IPS DF 19.7 (cell line): ENCODE results near the gene IFFO2.
A peak's percentile ranks its signal among the peaks of the same experiment; 100 is the strongest.
"Not testable (repeated sequence)": the region's sequence is repeated elsewhere in the genome, so short reads cannot be mapped to it uniquely, and the experiment has no call there.

Experiments
- DNase-seq: peaks from one replicate; pipeline ENCODE4 v3.0.0-alpha.2; 2013; ENCODE audit warnings: low read depth, low spot score

The IFFO2 gene

DNA sequence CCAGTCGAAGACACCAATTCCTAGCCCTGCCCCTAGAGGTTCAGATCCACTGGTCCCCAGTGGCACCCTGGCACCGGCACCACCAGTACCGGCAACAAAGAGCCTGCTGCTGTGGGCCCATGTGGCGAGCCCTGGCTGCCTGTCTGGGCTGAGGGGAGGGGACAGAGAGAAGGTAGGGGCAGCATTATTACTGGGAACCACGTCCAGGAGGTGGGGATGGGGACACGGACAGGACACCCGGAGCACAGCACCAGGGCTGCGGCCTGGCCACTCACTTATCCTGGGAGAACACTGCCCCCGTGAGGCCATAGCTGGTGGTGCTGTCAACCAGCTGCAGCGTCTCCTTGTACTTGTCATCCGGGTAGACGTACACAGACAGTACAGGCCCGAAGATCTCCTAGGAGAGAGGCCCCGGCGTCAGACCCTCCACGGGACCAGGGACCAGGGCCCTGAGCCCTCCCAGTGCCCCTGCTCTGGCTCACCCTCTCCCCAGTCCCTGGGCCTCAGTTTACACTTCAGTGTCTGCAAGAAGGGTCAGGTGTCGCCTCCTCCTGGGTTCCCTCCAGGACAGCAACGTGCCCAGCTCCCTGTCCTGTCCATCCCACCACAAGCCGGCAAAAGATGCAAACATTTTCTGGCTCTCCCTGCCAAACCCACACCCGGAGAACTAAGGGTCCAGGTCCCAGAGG, 81.2 kb downstream of the IFFO2 start:
- peak; percentile 33 for DNase-seq

DNA sequence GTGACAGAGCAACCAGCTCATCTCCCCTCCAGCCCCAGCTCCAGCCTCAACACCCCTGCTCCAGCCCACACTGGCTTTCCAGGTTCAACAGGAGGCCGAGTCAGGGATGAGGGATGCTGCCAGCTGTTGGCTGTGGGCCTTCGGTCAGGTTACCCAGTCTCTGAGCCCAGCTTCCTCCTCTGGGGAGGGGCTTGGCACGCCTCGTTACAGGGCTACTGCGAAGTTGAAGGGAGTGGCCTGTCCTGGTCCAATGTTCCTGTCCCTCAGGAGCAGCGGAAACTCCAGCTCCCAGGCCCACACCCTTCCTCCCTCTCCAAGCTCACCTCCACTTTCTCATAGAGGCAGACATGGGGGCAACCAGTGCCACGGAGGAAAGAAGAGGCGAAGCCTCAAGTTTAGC, 81.9 kb downstream of the IFFO2 start:
- no peak for DNase-seq

DNA sequence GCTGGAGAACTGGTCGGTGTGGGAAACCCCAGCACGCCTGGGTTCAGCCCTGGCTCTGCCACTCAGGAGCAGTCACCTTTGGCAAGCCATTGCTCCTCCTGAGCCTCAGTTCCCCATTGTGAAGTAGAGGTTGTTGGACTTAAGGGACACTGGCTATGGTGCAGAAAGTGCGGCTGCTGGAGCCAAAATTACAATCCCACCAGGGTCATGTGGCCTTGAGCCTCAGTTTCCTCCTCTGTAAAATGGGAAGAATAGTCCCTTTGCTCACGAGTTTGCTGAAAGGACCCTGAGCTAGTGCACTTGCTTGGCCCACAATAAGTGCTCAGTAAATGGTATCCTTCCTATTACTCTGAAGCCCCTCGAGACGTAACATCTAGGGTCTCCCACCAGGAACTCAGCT, 82.4 kb downstream of the IFFO2 start:
- DNase-seq = no peak

DNA sequence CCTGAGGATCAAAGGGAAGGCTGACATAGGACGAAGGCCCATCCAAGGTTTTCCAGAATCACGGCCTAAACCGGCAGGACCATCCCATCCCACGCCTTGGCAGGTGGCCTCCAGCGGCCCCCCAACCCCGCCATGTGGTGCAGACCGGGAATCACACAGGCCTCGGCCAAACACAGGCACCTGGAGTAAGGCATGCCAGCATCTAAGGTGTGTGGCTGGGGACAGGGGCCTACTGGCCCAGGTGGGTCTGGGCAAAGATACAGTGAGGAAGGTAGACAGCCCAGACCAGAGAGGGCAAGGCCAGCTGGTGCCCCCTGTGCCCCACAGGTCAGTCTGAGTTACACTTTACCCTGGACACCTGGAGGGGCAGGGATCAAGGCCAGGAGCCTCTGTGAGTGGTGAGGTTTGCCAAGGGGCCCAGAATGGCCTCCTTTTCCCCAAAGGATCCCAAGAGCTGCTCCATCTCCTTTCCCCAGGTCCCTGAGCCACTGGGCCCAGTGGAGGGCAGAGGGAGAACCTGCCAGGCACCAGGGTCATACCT, 84.3 kb downstream of the IFFO2 start:
- no peak for DNase-seq

DNA sequence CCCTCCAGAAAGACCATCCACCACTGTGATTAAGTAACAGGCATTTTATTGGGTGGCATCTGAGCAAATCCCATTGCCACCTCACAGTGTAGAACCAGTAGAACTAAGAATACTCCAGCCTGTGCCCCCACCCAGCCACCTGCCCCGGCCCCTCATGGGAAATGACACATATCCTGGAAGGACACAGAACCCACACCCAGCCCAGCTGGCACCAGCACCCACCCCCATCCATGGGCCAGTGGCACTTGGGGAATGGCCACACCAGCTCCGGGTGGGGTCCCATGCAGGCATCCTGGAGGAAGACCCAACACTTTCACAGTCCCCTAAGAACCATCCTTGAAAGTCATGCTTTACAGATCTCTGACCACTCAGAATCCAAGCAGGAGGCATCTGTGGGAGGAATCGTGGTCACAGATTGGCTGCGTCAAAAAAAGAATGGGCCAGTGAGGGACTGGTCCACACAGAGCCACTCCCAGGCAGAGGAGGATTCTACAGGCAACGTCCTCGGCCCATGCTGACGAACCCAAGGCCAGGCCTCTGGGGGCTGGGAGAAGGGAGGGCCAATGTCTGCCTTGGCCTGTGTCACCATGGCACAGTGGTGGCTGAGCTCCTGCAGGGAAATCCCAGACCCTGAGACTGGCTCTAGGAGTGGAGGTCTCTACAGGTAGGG, 84.9 kb downstream of the IFFO2 start:
- DNase-seq = no peak

DNA sequence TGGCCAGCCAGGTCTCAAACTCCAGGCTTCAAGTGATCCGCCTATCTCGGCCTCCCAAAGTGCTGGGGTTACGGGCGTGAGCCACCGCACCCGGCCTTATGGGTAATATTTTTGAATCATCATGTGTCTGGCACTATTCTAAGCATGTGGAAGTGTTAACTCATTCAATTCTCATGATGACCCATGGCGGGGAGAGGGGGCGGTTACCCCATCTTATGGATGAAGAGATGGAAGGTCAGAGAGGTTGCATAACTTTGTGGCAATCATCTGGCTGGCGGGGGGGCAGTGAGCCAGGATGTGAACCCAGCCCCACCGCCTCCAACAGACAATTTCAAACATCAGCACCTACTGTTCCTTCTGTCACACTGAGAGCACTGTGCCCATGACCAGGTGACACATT, 85.5 kb downstream of the IFFO2 start:
- no peak for DNase-seq

DNA sequence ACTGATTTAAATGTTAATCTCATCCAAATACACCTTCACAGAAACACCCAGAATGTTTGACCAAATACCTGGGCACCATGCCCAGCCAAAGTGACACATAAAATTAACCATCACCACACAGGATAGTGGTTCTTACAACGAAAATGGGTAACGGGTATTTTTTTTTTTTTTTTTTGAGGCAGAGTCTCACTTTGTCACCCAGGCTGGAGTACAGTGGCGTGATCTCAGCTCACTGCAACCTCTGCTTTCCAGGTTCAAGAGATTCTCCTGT, 85.9 kb downstream of the IFFO2 start:
- not testable (repeated sequence) for DNase-seq

DNA sequence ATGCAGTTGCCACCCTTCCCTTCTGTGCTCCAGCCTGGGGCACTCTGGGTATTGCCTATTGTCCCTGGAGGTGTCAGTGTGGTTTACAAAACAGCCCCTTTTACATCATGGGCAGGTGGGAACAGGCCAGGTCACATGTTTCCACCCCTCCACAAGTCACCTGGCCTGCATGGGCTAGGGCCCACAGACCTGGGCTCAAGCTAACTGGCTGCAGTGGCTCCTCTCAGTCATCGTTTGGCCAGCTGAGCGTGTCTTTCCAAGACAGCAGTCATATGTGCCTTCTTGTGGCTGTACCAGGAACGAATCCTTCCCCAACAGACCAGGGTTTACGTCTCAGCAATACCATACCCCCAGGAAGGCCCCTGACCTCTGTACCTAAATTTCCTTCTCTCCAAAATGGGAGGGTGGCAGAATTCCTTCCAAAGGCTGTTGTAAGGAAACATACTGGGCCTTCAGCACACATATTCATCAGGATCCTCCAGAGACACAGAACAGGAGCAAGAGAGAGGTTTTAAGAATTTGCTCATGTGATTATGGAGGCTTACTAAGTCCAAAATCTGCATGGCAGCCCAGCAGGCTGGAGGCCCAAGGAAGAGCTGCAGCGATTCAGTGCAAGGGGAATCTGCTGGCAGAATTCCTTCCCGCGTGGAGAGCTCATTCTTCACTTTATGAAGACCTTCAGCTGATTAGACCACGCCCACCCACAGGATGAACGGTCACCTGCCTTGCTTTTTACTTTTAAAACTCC, 86.5 kb downstream of the IFFO2 start:
- no peak for DNase-seq

DNA sequence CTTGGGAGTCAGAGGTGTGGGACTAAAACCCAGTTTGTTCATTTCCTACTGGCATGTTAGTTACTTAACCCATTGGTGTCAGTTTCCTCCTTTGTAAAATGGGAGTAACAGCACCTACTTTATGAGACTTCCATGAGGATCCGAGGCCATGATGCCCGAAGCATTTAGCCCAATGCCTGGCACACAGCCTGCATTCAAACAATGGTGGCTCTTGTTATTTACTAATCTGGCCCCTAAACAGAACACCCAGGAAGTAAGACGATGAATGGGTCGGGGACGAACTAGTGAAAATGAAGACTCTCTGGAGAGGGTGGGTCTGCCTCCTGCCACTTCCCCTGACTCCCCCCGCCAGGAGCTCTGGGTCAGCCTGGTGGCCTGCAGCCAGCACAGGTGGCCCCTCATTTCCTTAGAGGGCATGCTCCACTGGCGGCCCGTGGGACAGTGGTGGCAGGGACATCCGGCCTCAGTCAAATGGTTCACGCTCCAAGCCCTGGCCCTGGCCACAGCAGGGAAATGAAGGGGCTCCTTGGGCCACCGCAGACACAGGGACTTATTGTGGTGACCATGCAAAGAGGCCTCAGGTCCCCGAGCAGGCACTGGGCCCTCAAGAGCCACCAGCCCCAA, 87.6 kb downstream of the IFFO2 start:
- DNase-seq = no peak

DNA sequence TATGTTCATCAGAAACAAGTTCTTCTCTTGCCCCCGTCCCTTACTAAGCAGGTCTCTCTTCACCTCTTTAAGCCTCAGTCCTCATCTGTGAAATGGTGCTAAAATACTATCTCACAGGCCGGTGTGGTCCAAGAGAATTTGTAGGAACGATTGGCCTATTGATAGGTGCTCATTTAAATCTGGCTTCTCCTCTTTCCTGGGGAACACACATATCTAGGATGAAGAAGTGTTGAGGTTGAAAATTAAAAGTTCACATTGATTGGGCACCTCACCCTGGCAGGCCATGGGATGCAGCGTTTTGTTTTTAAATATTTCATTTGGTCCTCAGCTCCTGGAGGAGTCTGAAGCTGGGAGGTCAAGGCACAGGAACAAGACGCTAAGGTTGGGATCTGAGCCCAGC, 88.1 kb downstream of the IFFO2 start:
- DNase-seq = no peak

DNA sequence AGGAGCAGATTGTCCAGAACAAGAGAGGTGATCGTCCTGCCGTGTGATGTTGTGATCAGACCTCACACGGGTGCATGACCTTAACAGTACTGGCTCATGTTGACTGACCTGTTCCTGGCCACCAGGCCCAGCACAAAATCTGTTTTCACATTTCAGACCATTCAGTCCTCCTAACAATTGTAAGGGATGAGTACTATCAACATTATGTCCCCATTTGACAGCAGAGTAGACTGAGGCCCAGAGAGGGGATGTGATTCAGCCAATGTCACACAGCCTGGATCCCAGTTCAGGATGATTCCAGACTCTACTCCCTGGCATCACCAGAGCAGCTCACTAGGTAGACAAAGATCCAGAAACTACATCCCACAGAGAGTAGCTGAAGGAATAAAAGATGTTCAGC, 89.6 kb downstream of the IFFO2 start:
- DNase-seq = no peak

DNA sequence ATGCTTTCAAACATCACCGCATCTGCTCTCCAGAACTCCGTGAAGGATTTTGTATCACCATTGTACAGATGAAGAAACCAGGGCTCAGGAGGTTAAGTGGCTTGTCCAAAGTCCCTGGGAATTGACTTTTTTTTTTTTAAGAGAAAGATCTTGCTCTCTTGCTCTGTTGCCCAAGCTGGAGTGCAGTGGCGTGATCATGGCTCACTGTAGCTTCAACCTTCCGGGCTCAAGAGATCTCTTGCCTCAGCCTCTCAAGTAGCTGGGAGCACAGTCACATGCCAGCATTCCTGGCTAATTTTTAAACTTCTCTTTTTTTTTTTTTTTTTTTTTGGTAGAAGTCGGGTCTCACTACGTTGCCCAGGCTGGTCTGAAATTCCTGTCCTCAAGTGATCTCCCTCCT, 90.2 kb downstream of the IFFO2 start:
- no peak for DNase-seq

DNA sequence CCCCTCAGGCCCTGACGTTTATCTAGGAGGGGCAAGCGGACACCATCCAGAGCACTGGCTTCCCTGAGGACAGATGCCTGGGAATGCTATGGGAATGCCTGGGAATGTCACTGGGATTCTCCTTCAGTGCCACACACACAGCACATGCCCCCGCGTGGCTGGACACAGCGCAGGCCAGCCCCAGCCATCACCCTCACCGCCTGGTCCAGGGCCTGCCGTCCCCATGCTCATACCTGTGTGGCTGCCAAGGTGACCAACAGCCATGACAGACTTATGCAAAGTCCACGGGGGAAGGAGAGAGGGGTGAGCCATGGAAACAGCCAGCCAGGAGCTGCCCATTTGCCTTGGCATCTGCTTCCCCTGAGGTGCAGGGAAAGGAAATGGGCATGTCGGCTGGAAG, 91.3 kb downstream of the IFFO2 start:
- no peak for DNase-seq

DNA sequence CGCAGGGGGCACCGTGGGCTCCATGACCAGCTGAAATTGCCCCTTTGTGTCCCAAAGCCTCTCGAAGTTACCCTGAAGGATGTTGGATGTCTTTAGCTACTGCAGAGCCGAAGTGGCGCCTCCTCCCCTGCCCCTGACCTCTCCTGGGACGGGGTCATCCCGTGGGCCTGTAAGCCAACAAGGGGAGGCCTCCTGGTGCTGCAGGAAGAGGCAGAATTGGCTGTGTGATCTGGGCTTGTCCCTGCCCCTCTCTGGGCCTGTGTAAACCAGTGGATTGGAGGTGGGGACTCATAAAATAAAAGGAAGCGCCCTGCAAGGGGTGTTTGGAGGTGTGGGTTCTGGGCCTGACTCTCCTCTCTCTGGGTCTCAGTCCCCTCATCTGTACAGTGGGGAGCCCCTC, 94.9 kb downstream of the IFFO2 start:
- no peak for DNase-seq

DNA sequence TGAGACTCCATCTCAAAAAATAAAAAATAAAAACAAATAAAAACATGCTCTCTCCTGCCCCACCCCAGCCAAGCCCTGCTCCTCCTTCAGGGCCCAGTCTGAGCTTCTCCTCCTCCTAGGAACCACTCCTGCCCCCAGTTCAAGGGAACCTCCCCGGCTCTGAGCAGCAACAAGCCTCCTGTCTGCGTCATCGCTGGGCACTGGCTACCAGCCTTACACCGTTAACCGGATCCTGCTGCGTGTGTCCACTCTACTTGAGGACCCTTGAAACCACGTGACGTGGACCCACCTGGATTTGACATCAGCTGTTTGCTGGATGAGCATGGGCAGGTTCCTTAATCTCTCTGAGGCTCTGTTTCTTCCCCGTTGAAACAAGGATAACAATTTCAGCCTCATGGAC, 95.4 kb downstream of the IFFO2 start:
- DNase-seq = no peak

DNA sequence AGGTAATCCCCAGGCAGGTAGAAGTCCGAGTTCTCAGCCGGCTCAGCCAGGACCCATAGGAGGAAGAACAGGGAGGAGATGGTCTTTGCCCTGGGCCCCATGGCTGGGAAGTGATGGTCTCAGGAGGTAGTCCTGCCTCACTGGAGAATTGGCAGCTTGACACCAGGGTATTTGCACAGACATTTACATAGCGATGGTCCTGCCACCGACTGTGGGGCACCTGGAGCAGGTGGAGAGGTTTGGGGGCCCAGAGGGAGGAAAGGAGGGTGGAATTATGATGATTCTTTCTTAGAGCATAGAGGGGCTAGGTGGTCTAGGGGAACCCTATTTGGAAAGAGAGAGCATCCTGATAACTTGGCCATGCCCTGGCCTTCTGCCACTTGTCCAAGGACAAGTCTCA, 96.9 kb downstream of the IFFO2 start, which contains the start of gene TAS1R2:
Gene TAS1R2, minus strand, starts transcription at position 101 of the 400 bp plus-strand sequence. Its CDS starts 0 bp downstream, at position 101.
- DNase-seq = no peak

DNA sequence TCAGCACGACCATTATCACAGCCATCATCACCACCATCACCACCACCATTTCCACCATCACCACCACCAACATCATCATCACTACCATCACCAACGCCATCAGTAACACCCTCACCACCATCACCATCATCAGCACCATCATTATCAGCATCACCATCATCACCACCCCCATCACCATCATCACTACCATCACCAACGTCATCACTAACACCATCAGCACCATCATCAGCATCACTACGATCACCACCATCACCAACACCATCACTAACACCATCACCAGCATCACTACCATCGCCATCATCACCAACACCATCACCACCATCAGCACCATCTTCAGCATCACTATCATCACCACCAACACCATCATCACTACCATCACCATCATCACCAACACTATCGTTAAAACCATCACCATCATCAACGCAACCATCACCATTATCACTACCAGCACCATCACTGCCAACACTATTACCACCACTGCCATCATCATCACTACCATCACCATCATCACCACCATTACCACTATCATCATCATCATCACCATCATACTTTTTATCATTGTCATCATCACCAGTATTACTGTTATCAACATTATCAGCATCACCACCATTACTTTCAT, 98.3 kb downstream of the IFFO2 start:
- DNase-seq = no peak

DNA sequence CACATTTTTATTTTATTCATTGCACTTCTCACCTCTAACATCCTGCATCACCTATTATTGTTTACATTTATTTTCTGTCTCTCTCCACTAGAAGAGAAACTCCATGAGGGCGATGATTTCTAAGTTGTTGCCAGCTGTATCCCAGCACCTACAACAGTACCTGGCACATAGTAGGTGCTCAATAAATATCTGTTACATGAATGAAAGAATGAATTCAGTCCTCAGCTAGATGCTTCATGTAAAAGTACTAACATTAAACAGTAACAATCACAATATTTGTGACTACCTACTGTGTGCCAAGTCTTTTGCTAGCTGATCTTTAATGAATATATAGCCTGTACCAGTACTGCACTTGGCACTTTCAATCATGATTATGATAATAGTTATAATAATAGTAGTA, 100.0 kb downstream of the IFFO2 start:
- DNase-seq = no peak

DNA sequence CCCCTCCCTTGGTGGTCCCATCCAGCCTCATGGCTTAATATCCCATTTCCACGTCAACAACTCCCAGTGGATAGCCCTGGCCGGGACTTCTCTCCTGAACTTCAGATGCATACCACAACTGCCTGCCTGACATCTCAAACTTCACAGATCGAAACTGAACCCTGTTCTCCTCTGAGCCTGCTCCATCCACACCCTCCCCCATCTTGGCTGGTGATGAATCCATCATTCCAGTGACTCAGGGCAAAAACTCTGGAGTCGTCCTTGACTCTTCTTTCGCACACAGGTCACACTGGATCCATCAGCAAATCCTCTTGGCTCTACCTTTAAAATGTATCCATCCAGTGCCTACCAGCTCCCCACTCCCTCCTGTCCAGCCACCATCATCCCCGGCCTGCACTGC, 100.9 kb downstream of the IFFO2 start:
- no peak for DNase-seq

DNA sequence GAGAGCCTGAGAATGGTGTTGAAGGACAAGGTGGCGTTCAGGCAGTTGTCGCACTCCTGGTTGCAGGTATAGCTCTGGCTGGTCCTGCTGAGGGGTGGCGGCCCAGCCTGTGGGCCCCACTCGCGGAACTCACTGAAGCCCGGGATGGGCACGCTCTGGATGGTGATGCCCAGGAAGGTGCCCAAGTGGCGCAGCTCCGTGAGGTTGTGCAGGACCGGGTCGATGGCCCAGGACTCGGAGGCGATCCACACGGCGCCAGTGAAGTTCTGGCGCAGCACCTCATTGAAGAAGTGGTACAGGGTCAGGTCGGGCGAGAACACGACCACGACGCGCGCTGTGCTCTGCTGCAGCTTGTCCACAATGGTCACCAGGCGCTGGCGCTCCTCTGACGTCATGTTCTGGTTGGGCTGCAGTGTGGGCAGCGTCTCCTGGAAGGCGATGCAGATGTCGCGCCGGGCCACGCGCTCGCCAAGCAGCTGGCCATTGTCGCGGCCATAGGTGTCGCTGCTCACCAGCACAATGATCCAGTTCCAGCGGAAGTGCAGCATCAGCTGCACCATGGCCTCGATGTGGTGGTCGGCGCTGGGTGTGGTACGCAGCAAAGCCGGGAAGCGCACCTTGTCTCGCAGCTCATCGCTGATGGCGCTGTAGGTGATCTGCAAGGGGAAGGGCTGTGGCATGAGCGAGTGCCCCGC, 102.0 kb downstream of the IFFO2 start:
- DNase-seq = no peak
